ENCODE results near the gene LPAR4. TPM values are rescaled to one million over a fixed set of nuclear protein-coding genes. Genes with fewer than 3 reads are reported as not detected.
"Not testable (repeated sequence)": the region's sequence is repeated elsewhere in the genome, so short reads cannot be mapped to it uniquely, and the experiment has no call there.

The LPAR4 gene
- total and polyA plus RNA-seq, 12 donors = 0.09 to 0.49 (median 0.21) TPM; not detected in 3

GRCh38 chrX:78800114-78800513 is 52.6 kb downstream of the LPAR4 start:
- WGBS, 2 donors = 71 to 78% methylated on average over 2 of the region's 2 CpGs
- DNase-seq = no peak
- Histone ChIP-seq H3K27ac (no peak overlapping the region), H3K27me3 (no peaks in the 10 kb centered on the region), H3K36me3 (no peaks in the 10 kb centered on the region), H3K9me3 (peaks cover 0 to 7% (median 0%) of the 10 kb centered on the region in 11 donors), H3K4me3 (no peak overlapping the region), H3K4me1 (no peaks in the 10 kb centered on the region)
- intact Hi-C loops (cut with DNase I) = no loop called here
- no peak for ATAC-seq
- TF ChIP-seq, protein P1, sequence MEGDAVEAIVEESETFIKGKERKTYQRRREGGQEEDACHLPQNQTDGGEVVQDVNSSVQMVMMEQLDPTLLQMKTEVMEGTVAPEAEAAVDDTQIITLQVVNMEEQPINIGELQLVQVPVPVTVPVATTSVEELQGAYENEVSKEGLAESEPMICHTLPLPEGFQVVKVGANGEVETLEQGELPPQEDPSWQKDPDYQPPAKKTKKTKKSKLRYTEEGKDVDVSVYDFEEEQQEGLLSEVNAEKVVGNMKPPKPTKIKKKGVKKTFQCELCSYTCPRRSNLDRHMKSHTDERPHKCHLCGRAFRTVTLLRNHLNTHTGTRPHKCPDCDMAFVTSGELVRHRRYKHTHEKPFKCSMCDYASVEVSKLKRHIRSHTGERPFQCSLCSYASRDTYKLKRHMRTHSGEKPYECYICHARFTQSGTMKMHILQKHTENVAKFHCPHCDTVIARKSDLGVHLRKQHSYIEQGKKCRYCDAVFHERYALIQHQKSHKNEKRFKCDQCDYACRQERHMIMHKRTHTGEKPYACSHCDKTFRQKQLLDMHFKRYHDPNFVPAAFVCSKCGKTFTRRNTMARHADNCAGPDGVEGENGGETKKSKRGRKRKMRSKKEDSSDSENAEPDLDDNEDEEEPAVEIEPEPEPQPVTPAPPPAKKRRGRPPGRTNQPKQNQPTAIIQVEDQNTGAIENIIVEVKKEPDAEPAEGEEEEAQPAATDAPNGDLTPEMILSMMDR (IDR thresholded peaks at IDR 0.05) = no peak

GRCh38 chrX:78800694-78801093 is 53.2 kb downstream of the LPAR4 start:
- Histone ChIP-seq H3K27me3 (no peaks in the 10 kb centered on the region), H3K9me3 (peaks cover 0 to 7% (median 0%) of the 10 kb centered on the region in 11 donors), H3K36me3 (no peaks in the 10 kb centered on the region), H3K4me1 (no peaks in the 10 kb centered on the region), H3K27ac (no peak overlapping the region), H3K4me3 (no peak overlapping the region)
- ATAC-seq (no peak), DNase-seq (no peak)
- intact Hi-C loops (cut with DNase I) = no loop called here
- TF ChIP-seq, protein P1 (IDR thresholded peaks at IDR 0.05) = no peak

DNA sequence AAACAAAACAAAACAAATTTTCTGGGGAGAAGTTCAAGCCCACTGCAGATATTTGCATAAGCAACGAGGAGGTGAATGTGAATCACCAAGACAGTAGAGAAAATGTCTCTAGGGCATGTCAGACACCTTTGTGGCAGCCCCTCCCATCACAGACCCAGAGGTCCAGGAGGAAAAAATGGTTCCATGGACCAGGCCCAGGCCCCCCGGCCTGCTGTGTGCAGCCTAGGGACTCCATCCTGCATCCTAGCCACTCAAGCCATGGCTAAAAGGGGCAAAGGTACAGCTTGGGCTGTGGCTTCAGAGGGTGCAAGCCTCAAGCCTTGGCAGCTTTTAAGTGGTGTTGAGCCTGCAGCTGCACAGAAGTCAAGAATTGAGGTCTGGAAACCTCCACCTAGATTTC is 54.0 kb downstream of the LPAR4 start:
- Histone ChIP-seq H3K4me1 (no peaks in the 10 kb centered on the region), H3K9me3 (peaks cover 0 to 7% (median 0%) of the 10 kb centered on the region in 11 donors), H3K27me3 (no peaks in the 10 kb centered on the region), H3K36me3 (no peaks in the 10 kb centered on the region), H3K4me3 (no peak overlapping the region), H3K27ac (no peak overlapping the region)
- ATAC-seq (no peak), DNase-seq (no peak)
- intact Hi-C loops (cut with DNase I) = no loop called here
- TF ChIP-seq, protein P1 (IDR thresholded peaks at IDR 0.05) = no peak
- WGBS, 2 donors = 71 to 81% methylated on average over 2 of the region's 2 CpGs

DNA sequence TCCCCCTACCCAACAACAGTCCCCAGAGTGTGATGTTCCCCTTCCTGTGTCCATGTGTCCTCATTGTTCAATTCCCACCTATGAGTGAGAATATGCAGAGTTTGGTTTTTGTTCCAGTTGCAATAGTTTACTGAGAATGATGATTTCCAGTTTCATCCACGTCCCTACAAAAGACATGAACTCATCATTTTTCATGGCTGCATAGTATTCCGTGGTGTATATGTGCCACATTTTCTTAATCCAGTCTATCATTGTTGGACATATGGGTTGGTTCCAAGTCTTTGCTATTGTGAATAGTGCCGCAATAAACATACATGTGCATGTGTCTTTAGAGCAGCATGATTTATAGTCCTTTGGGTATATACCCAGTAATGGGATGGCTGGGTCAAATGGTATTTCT is 55.0 kb downstream of the LPAR4 start:
- H3K36me3 ChIP-seq; DNase-seq; H3K9me3 ChIP-seq; H3K4me3 ChIP-seq; ATAC-seq; H3K27me3 ChIP-seq; H3K27ac ChIP-seq; intact Hi-C loops (cut with DNase I); H3K4me1 ChIP-seq: not testable (repeated sequence)
- WGBS, 2 donors = 75 to 77% methylated on average over 3 of the region's 3 CpGs

Other genes starting within 250 kb of the LPAR4 start
- gene RTL3, start 88.4 kb upstream of the LPAR4 start, total RNA-seq = under 1 TPM in 6 of 10 donors, not detected in 4; 0.10 to 0.59 (median 0.21) TPM
- under 1 TPM in 1 of 2 donors, not detected in 1; 0.01 TPM for gene RTL3, start 88.4 kb upstream of the LPAR4 start, polyA plus RNA-seq
- 1 to 10 TPM in 1 of 10 donors, under 1 TPM in 5, not detected in 4; 0.17 to 2.2 (median 0.45) TPM for gene P2RY10, start 197.7 kb downstream of the LPAR4 start, total RNA-seq
- under 1 TPM in 1 of 2 donors, not detected in 1; 0.07 TPM for gene P2RY10, start 197.7 kb downstream of the LPAR4 start, polyA plus RNA-seq

Data from heart right ventricle (tissue), 16 donors.